ENCODE results near the gene TCF7L2. TPM values are rescaled to one million over a fixed set of nuclear protein-coding genes. Genes with fewer than 3 reads are reported as not detected.

Gene TCF7L2
- total RNA-seq (12.9 and 33.7 TPM in 2 replicates), polyA plus RNA-seq (27.5 and 40.3 TPM in 2 replicates)

DNA sequence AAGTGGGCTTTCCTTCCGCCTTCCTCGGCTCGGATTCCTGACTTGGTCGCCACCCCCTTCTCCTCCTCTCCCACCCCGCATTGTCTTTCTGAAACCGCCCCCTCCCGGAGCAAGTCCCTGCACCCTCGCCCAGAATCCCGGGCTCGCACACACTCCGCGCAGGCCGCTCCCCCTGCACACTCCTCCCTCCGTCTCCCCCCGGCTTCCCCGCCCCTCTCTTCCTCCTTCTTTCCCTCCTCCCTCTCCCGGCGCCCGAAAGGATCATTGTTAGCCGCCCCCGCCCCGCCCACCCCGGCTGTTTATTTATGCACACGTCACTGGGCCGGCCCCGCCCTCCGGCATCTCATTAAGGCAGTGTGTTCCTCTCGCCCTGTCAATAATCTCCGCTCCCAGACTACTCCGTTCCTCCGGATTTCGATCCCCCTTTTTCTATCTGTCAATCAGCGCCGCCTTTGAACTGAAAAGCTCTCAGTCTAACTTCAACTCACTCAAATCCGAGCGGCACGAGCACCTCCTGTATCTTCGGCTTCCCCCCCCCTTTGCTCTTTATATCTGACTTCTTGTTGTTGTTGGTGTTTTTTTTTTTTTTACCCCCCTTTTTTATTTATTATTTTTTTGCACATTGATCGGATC is at the start of gene TCF7L2:
TSS of gene TCF7L2 (plus strand) at position 373 of the 633 bp plus-strand sequence. CDS start 510 bp downstream, outside the sequence.
- DNase-seq (ENCODE audit: low read depth in 1 of 2, low spot score in 1 of 2), result peak; percentile 98 to 99
- Histone ChIP-seq H3K27me3 (no peaks in the 10 kb centered on the region), H3K36me3 (no peaks in the 10 kb centered on the region), H3K9me3 (ENCODE audit: low read depth) (no peaks in the 10 kb centered on the region), H3K4me1 (ENCODE audit: low read depth) (peaks cover 33% of the 10 kb centered on the region), H3K27ac (peak within 1 kb of the TSS; percentile 97), H3K4me3 (peak within 1 kb of the TSS; percentile 97)
- TF ChIP-seq, protein P1, sequence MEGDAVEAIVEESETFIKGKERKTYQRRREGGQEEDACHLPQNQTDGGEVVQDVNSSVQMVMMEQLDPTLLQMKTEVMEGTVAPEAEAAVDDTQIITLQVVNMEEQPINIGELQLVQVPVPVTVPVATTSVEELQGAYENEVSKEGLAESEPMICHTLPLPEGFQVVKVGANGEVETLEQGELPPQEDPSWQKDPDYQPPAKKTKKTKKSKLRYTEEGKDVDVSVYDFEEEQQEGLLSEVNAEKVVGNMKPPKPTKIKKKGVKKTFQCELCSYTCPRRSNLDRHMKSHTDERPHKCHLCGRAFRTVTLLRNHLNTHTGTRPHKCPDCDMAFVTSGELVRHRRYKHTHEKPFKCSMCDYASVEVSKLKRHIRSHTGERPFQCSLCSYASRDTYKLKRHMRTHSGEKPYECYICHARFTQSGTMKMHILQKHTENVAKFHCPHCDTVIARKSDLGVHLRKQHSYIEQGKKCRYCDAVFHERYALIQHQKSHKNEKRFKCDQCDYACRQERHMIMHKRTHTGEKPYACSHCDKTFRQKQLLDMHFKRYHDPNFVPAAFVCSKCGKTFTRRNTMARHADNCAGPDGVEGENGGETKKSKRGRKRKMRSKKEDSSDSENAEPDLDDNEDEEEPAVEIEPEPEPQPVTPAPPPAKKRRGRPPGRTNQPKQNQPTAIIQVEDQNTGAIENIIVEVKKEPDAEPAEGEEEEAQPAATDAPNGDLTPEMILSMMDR (IDR thresholded peaks at IDR 0.05; ENCODE audit: low read depth, low read length), result no peak

DNA sequence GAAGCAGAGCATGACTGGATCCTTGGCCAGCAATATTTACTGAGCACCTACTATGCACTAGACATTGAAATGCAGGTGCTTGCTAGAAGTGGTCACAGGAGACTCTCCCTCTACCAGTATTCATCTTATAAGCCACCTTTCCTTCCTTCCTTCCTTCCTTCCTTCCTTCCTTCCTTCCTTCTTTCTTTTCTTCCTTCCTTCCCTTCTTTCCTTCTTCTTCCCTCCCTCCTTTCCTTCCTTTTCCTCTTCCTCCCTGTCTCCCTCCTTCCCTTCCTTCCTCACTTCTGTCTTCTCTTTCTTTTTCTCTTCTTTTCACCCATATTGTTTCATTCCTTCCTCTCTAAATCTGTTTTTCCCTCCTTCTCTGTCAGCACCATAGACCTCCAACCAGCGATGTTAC is 47.3 kb upstream of the TCF7L2 start:
- H3K4me3 ChIP-seq, result no peak overlapping the region
- H3K36me3 ChIP-seq, result no peaks in the 10 kb centered on the region
- H3K4me1 ChIP-seq (ENCODE audit: low read depth), result peaks cover 5% of the 10 kb centered on the region
- no peaks in the 10 kb centered on the region for H3K27me3 ChIP-seq
- no peak overlapping the region for H3K27ac ChIP-seq
- no peaks in the 10 kb centered on the region for H3K9me3 ChIP-seq (ENCODE audit: low read depth)
- TF ChIP-seq, protein P1 (IDR thresholded peaks at IDR 0.05; ENCODE audit: low read depth, low read length), result no peak
- DNase-seq (ENCODE audit: low read depth in 1 of 2, low spot score in 1 of 2), result no peak

DNA sequence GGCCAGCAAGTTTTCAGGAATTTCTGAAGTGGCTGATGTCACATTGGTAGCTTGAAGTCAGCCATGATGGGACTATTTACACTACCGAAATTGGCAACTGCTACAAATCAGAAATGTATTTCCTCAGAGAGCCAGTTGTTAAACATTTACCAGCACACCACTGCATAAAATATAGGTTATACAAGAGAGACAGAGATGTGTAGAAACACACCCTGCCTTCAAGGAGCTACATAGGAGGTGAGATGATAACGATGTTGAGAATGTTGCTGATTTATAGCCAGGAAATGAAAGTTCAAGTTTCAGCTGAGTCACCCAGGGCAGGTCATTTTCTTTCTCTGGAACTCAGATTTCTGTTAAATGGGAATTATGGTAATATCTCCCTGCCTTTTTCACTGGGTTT is 46.0 kb upstream of the TCF7L2 start:
- Histone ChIP-seq H3K4me3 (no peak overlapping the region), H3K27ac (no peak overlapping the region), H3K36me3 (no peaks in the 10 kb centered on the region), H3K9me3 (ENCODE audit: low read depth) (no peaks in the 10 kb centered on the region), H3K27me3 (no peaks in the 10 kb centered on the region), H3K4me1 (ENCODE audit: low read depth) (peaks cover 4% of the 10 kb centered on the region)
- DNase-seq (ENCODE audit: low read depth in 1 of 2, low spot score in 1 of 2), result peak in 1 of 2 donors; percentile 43
- TF ChIP-seq, protein P1 (IDR thresholded peaks at IDR 0.05; ENCODE audit: low read depth, low read length), result no peak

DNA sequence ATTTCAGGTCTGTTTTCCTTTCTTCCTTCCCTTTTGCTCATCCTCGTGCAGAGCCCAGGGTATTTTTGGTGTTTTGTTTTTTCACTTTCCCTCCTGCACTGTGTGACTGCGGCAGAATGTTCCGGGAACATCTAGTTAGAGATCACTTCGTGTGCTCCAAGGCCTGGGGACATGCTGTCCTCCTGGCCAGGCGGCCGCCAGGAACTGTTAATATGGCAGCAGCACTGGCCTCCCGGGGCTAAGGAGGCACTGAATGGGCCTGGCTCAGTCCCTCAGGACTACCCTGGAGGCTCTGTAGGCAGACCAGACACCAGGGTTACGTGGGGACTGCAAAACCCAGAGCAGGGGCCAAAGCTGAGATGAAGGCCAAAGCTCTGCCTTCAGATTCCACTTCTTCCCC is 43.1 kb upstream of the TCF7L2 start:
- Histone ChIP-seq H3K27me3 (no peaks in the 10 kb centered on the region), H3K4me3 (no peak overlapping the region), H3K36me3 (no peaks in the 10 kb centered on the region), H3K27ac (no peak overlapping the region), H3K4me1 (ENCODE audit: low read depth) (no peaks in the 10 kb centered on the region), H3K9me3 (ENCODE audit: low read depth) (no peaks in the 10 kb centered on the region)
- no peak for DNase-seq (ENCODE audit: low read depth in 1 of 2, low spot score in 1 of 2)
- TF ChIP-seq, protein P1 (IDR thresholded peaks at IDR 0.05; ENCODE audit: low read depth, low read length), result no peak

DNA sequence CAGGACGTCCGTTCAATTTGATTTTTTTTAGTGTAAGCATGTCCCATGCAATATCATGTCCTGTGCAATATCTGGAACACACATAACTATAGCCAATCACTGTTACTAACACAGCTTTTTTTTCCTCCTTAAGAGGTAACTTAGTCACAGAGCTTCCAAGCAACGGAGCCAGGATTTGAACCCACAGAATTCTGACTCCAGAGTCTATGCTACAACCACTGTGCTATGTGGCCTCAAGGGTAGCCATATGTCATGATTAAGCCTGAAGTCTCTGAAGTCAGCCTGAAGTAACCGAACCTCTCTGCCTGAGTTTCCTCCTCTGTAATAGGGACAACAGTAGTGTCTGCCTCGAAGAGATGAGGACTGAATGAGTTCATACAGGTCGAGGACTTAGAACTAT is 42.2 kb upstream of the TCF7L2 start:
- H3K27me3 ChIP-seq, result no peaks in the 10 kb centered on the region
- H3K4me3 ChIP-seq, result no peak overlapping the region
- no peaks in the 10 kb centered on the region for H3K9me3 ChIP-seq (ENCODE audit: low read depth)
- no peaks in the 10 kb centered on the region for H3K4me1 ChIP-seq (ENCODE audit: low read depth)
- TF ChIP-seq, protein P1 (IDR thresholded peaks at IDR 0.05; ENCODE audit: low read depth, low read length), result no peak
- no peak for DNase-seq (ENCODE audit: low read depth in 1 of 2, low spot score in 1 of 2)
- H3K27ac ChIP-seq, result no peak overlapping the region
- H3K36me3 ChIP-seq, result no peaks in the 10 kb centered on the region

Data from cardiac muscle cell (in vitro differentiated cells and primary cell).